Prostate gland (tissue), 2 donors: Measurements from ENCODE around the gene LRFN4. TPM values are rescaled to one million over a fixed set of nuclear protein-coding genes. Genes with fewer than 3 reads are reported as not detected.

Experiments used
- DNase-seq: peaks from one replicate; pipeline ENCODE4 v3.0.0-alpha.2; 2019; ENCODE audit warnings: low spot score
- H3K27ac ChIP-seq, 2 donors: fragments of 200-600 bp; sonication (generic); 2 replicates each; pipeline ENCODE4 v1.5.1; 2017 to 2019
- H3K27me3 ChIP-seq: fragments of 200-600 bp; sonication (generic); replicated peaks from 2 replicates; pipeline ENCODE4 v1.5.1; 2019; ENCODE audit not compliant: insufficient read depth
- H3K36me3 ChIP-seq, 2 donors: fragments of 200-600 bp; sonication (generic); 1 replicate in 1 of 2; 2 replicates in 1 of 2; pipeline versions ENCODE4 v1.5.1 to v1.8.1; 2017 to 2019
- H3K4me1 ChIP-seq: fragments of 200-600 bp; sonication (generic); replicated peaks from 2 replicates; pipeline ENCODE4 v1.5.1; 2019
- H3K4me3 ChIP-seq, 2 donors: fragments of 200-600 bp; sonication (generic); 2 replicates each; pipeline ENCODE4 v1.5.1; 2017 to 2019
- H3K9me3 ChIP-seq: fragments of 200-600 bp; sonication (generic); 2 replicates; pipeline ENCODE4 v1.5.1; 2017
- POLR2A ChIP-seq: fragments of 450-650 bp; IDR thresholded peaks from one replicate; pipeline ENCODE4 v1.6.1; 2016; ENCODE audit warnings: antibody characterized with exemption, mild to moderate bottlenecking
- POLR2AphosphoS5 ChIP-seq: sonication (generic); formaldehyde crosslinking; IDR thresholded peaks from one replicate; pipeline ENCODE4 v1.6.1; 2017; ENCODE audit warnings: antibody characterized with exemption
- WGBS: methylation state at CpG from one replicate; pipeline ENCODE4 v1.1.5; 2018; 5-methylcytosine and 5-hydroxymethylcytosine counted together
- intact Hi-C: fragments of 100-400 bp; cut with DNase I; formaldehyde crosslinking; loops from one replicate; pipeline ENCODE4 v1.14.2; 2022
- total RNA-seq, 2 donors: library from RNA; depleted of rRNA; stranded (reverse); fragments of >200 nt; gene quantifications; one replicate each; pipeline ENCODE4 v1.1.0, GENCODE V29; 2016
- TF ChIP-seq, protein P1 (sequence below), 4 experiments: fragments of 200-600 bp in 2 of 4; fragments of 450-650 bp in 2 of 4; sonication (generic) in 2 of 4; IDR thresholded peaks; 1 replicate in 3 of 4; 2 replicates in 1 of 4; pipeline ENCODE4 v1.5.1; 2016 to 2019; ENCODE audit warnings: antibody characterized with exemption in 4 of 4, mild to moderate bottlenecking in 2 of 4, moderate library complexity in 2 of 4

The LRFN4 gene
- total RNA-seq, 2 donors from 2014 or later = 6.6 to 17.3 TPM

DNA sequence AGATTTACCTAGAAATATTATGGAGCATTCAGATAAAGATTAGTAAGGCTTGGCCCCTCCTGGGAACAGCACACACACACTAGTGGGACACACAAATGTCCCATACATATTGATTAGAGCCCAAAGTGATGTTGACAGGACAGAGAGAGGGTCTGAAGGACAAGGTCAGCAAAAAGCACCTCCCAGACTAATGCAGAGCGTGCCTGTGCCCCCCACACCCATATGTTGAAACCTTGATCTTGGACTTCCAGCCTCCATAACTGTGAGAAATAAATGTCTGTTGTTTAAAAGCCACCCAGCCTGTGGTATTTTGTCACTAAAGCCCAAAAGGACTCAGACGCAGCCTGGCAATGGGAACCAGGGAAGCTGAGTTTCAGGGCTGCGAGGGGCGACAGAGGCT, 27.6 kb downstream of the LRFN4 start:
- Histone ChIP-seq H3K27ac (no peak overlapping the region), H3K4me1 (peaks cover 34% of the 10 kb centered on the region), H3K36me3 (no peaks in the 10 kb centered on the region), H3K4me3 (no peak overlapping the region), H3K9me3 (no peaks in the 10 kb centered on the region), H3K27me3 (no peaks in the 10 kb centered on the region)
- no peak for DNase-seq
- 96% methylated on average over 4 of the region's 4 CpGs for WGBS
- TF ChIP-seq, protein P1, sequence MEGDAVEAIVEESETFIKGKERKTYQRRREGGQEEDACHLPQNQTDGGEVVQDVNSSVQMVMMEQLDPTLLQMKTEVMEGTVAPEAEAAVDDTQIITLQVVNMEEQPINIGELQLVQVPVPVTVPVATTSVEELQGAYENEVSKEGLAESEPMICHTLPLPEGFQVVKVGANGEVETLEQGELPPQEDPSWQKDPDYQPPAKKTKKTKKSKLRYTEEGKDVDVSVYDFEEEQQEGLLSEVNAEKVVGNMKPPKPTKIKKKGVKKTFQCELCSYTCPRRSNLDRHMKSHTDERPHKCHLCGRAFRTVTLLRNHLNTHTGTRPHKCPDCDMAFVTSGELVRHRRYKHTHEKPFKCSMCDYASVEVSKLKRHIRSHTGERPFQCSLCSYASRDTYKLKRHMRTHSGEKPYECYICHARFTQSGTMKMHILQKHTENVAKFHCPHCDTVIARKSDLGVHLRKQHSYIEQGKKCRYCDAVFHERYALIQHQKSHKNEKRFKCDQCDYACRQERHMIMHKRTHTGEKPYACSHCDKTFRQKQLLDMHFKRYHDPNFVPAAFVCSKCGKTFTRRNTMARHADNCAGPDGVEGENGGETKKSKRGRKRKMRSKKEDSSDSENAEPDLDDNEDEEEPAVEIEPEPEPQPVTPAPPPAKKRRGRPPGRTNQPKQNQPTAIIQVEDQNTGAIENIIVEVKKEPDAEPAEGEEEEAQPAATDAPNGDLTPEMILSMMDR (IDR thresholded peaks at IDR 0.05) = no peak
- TF ChIP-seq POLR2AphosphoS5 (no peak), POLR2A (no peak)
- intact Hi-C loops = loop anchor here (5.0 kb wide), 1 partner anchor 42 kb away; the partner anchor contains the start of gene RCE1

- Histone ChIP-seq H3K36me3 (no peaks in the 10 kb centered on the region), H3K27ac (no peak overlapping the region), H3K4me1 (peaks cover 28% of the 10 kb centered on the region), H3K4me3 (no peak overlapping the region), H3K9me3 (no peaks in the 10 kb centered on the region), H3K27me3 (no peaks in the 10 kb centered on the region)
- no peak for TF ChIP-seq POLR2AphosphoS5
- TF ChIP-seq POLR2A = no peak
- DNase-seq = no peak
- intact Hi-C loops = no loop called here
- 94% methylated on average over 4 of the region's 4 CpGs for WGBS
Measured at GRCh38 chr11:66885469-66885868, 28.6 kb downstream of the LRFN4 start.

- Histone ChIP-seq H3K9me3 (no peaks in the 10 kb centered on the region), H3K27me3 (no peaks in the 10 kb centered on the region), H3K4me1 (peaks cover 23% of the 10 kb centered on the region), H3K27ac (no peak overlapping the region), H3K36me3 (no peaks in the 10 kb centered on the region), H3K4me3 (no peak overlapping the region)
- TF ChIP-seq POLR2A (no peak), POLR2AphosphoS5 (no peak)
- TF ChIP-seq, protein P1 (IDR thresholded peaks at IDR 0.05) = no peak
- no peak for DNase-seq
- intact Hi-C loops = no loop called here
- WGBS = 75% methylated on average over 11 of the region's 11 CpGs
Measured at GRCh38 chr11:66885950-66886440, 29.1 kb downstream of the LRFN4 start.

DNA sequence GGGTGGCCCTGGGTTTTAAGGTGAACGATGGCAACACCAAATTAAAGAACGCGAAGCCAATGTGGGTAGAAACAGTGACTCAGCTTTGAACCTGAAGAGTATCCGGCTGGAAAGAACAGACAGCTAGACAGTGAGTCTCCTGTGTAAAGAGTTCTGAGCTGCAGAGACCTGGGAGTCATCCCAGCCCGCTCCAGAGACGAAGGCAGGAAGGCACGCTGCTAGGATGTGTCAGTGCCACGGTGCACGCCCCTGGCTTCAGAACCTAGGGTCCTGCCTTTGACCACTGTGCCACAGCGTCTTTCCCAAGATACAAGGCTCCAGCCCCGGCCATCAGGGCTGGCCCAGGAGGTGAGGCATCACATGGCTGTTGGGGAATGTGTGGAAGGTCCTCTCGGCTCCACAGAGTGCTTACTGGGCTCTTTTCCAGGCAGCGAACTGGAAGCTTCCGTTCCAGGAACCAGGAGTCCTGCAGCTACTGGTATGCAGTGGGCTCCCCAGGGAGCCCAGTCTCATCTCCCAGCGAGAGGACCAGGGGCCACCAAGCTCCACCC, 29.9 kb downstream of the LRFN4 start:
- TF ChIP-seq POLR2A = no peak
- DNase-seq = no peak
- Histone ChIP-seq H3K36me3 (no peaks in the 10 kb centered on the region), H3K27me3 (no peaks in the 10 kb centered on the region), H3K9me3 (no peaks in the 10 kb centered on the region), H3K27ac (no peak overlapping the region), H3K4me1 (peaks cover 16% of the 10 kb centered on the region), H3K4me3 (no peak overlapping the region)
- intact Hi-C loops = no loop called here
- 78% methylated on average over 15 of the region's 15 CpGs for WGBS

- H3K27ac ChIP-seq = no peak overlapping the region
- H3K36me3 ChIP-seq = no peaks in the 10 kb centered on the region
- DNase-seq = no peak
- intact Hi-C loops = no loop called here
- no peak overlapping the region for H3K4me3 ChIP-seq
- no peaks in the 10 kb centered on the region for H3K27me3 ChIP-seq
- WGBS = 85% methylated on average over 11 of the region's 11 CpGs
- no peaks in the 10 kb centered on the region for H3K9me3 ChIP-seq
- peaks cover 11% of the 10 kb centered on the region for H3K4me1 ChIP-seq
- TF ChIP-seq POLR2A (no peak), POLR2AphosphoS5 (no peak)
- TF ChIP-seq, protein P1 (IDR thresholded peaks at IDR 0.05) = no peak
Measured at GRCh38 chr11:66887526-66887925, 30.7 kb downstream of the LRFN4 start.

GRCh38 chr11:66888282-66888681, 31.4 kb downstream of the LRFN4 start:
- peaks cover 3% of the 10 kb centered on the region for H3K4me1 ChIP-seq
- intact Hi-C loops = no loop called here
- DNase-seq = no peak
- TF ChIP-seq POLR2A = no peak
- TF ChIP-seq, protein P1 (IDR thresholded peaks at IDR 0.05) = no peak
- TF ChIP-seq POLR2AphosphoS5 = no peak
- H3K36me3 ChIP-seq = no peaks in the 10 kb centered on the region
- H3K27ac ChIP-seq = no peak overlapping the region
- no peaks in the 10 kb centered on the region for H3K27me3 ChIP-seq
- no peaks in the 10 kb centered on the region for H3K9me3 ChIP-seq
- 82% methylated on average over 10 of the region's 10 CpGs for WGBS
- H3K4me3 ChIP-seq = no peak overlapping the region
